ENCODE data around the gene SUPT20HL2.

DNA sequence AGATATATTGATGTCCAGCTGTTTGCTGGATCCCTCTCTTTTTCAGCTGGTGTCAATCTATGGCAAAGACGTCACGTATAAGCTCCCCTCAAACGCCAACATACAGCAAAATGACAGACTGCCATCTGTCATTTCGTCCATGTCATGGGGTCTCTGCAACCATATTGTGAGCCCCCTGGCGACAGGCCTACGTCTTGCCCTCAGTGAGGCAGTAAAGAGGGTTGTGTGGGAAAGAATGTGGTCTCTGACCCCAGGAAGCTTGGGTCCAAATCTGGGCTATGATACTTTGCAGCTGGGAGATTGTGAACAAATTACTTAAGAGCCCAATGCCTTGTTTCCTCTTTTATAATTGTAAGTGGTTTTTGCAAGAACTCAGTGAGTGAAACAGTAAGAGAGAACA, 7.4 kb downstream of the SUPT20HL2 start:
- TF ChIP-seq, protein P1, sequence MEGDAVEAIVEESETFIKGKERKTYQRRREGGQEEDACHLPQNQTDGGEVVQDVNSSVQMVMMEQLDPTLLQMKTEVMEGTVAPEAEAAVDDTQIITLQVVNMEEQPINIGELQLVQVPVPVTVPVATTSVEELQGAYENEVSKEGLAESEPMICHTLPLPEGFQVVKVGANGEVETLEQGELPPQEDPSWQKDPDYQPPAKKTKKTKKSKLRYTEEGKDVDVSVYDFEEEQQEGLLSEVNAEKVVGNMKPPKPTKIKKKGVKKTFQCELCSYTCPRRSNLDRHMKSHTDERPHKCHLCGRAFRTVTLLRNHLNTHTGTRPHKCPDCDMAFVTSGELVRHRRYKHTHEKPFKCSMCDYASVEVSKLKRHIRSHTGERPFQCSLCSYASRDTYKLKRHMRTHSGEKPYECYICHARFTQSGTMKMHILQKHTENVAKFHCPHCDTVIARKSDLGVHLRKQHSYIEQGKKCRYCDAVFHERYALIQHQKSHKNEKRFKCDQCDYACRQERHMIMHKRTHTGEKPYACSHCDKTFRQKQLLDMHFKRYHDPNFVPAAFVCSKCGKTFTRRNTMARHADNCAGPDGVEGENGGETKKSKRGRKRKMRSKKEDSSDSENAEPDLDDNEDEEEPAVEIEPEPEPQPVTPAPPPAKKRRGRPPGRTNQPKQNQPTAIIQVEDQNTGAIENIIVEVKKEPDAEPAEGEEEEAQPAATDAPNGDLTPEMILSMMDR (IDR thresholded peaks at IDR 0.05), result no peak
- TF ChIP-seq POLR2A (IDR thresholded peaks at IDR 0.05), result no peak
